NOMO-1 (cell line): Measurements from ENCODE around the gene MAGI2.

ENCODE experiments used
- DNase-seq, 2 experiments: peaks; one replicate each; lab custom pipeline; 2025; ENCODE audit not compliant: unreplicated experiment in 2 of 2; lab: John Stamatoyannopoulos, UW

The MAGI2 gene

GRCh38 chr7:79180533-79180932, 272.9 kb downstream of the MAGI2 start:
- DNase-seq: no peak

DNA sequence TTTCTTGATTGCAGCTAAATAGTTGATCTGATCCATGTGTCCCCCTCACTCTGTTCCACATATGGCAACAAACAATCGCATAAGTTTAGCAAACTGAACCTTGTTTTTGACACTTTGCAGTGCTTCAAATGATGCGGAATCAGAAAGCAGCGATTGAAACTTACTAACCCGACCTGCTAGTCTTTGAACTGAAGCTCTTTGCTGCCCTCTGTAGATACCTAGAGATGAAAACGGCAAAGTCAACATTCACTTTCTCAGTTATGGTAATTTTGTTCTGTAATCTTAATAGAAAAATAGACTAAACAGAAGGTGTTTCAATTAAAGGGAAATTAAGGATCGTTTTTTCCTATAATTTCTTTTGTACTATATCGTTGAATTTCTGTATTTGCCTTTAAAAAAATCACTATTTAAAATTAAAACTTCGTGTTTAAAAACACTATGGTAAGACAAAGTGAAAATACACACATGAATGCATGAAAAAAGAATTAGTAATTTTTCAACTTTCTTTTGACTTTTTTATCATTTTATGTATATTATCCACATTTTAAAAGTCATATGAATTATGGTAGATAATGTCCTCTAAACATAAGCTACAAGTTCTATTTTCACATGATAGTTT, 276.5 kb downstream of the MAGI2 start:
- peak; percentile 42 to 80 for DNase-seq

DNA sequence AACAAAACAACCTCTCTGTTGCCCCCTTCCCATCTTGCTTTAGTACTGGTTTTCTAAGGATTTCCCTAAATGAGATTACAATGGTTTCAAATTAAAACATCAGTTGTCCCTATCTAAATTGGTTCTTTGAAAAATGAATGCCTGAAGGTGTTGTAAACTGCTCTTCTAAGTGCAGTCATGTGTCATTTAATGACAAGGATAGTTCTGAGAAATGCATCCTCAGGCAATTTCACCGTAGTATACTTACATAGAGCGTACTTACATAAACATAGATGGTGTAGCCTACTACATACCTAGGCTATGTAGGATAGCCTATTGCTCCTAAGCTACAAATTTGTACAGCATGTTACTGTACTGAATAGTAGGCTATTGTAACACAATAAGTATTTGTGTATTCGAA, 278.1 kb downstream of the MAGI2 start:
- no peak for DNase-seq

DNA sequence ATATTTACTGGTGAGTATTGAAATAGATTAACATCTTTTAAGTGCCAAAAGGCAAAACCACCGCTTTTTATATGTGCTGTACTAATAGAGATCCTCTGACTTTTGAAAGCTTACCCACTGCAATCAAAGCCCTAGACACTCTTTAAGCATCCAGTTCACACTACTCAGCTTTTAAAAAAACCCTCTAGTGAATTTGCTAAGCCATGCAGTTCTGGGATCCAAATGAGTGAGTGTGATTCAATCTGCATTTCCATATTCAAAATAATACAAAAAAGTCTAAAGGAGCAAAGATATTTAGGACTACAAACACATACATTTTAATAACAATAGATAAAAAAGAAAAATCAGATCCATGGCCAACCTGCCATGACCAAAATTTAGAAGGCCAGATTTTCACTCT, 288.2 kb downstream of the MAGI2 start:
- DNase-seq: no peak

- no peak for DNase-seq
These were observed 294.3 kb downstream of the MAGI2 start for GRCh38 chr7:79159040-79159664.

- DNase-seq: no peak
These were observed 296.2 kb downstream of the MAGI2 start for GRCh38 chr7:79157281-79157680.

DNA sequence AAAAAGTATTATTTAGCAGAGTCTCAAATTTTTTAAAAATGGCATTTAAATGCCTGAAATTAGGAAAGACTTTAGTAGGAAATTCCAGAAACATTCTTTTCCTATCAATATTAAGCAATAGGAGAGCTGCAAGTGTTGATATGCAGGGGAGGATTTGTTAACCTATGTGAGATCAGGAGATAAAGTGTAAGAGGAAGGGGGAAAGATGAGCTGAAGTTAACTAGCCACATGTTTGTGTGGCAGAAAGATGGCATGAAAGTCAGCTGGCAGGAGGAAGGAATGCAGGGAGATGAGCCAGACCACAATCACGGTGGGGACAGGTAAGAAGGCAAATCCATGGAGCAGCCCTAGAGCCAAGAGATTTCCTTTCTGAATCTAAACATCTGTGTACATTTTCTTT, 303.6 kb downstream of the MAGI2 start:
- DNase-seq: no peak

DNA sequence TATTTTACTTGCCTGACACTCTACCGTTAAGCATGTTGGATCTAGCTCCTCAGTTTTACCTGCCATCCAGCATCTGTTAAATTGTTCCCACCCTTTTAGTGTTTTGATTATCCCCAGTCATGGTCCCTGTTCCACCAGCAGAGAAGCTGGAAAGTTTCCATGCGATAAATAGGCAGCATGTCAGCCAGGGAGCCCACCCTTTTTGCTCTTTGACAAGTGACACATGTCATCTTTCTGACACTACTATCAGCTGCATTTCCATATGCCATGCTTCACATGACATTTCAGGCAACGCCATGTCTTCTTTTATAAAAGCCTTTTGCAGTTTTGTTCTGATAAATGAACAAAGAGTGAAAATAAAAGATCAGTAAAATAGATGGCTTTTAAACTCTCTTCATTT, 310.8 kb downstream of the MAGI2 start:
- DNase-seq: no peak

GRCh38 chr7:79141252-79141651, 312.2 kb downstream of the MAGI2 start:
- DNase-seq: no peak

DNA sequence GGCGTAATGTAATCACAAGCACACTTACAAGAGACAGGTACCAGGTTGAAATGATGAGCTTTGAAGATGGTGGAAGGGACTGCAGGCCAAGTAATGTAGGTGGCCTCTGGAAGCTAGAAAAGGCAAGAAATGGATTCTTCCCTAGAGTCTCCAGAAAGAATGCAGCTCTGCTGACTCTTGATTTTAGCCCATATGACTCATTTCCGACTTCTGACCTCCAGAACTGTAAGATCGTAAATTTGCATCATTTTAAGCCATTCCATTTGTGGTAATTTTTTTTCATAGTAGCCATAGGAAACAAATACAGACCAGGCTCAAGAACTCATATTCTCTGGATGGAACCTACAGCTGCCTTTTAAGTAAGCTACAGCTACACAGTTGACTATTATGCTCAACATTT, 315.5 kb downstream of the MAGI2 start:
- DNase-seq: peak; percentile 35 to 64

GRCh38 chr7:79132844-79133451, 320.5 kb downstream of the MAGI2 start:
- DNase-seq: no peak

DNA sequence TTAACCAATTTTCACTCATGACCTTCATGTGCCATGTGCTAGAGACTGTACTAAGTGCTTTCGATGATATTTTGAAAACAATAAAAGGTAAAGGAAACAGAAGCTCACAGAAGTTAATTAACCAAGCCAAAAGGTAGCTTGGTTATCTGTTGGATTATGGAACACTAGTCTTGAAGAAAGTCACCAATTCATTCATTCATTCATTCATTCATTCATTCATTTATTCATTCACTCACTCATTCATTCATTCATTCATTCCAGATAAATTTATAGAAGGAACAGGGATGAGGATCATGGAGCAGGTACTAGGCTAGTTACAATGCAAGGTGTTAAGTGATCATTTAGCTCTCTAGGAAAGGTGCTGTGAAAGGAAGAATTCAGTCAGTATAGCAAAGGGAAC, 322.8 kb downstream of the MAGI2 start:
- no peak for DNase-seq

- no peak for DNase-seq
These were observed 329.1 kb downstream of the MAGI2 start for GRCh38 chr7:79124331-79124730.

DNA sequence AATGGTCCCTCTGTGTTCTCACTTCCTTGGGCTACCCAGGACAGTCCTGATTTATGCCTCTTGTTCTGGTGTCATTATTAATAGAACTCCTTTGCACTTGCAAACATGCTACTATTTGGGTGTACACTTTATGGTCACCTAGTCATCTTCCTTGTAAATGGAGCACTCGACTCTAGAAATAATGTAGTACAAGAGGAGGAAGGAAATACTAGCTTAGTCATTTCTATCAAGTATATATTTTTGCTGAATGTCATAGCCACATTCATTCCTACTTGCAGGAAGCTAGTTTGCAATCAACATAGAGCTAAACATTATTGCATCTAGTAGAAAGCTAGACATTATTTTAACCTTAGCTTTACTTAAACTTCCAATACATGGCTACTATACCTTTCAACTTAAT, 335.3 kb downstream of the MAGI2 start:
- peak in 1 of 2 experiments; percentile 70 for DNase-seq

DNA sequence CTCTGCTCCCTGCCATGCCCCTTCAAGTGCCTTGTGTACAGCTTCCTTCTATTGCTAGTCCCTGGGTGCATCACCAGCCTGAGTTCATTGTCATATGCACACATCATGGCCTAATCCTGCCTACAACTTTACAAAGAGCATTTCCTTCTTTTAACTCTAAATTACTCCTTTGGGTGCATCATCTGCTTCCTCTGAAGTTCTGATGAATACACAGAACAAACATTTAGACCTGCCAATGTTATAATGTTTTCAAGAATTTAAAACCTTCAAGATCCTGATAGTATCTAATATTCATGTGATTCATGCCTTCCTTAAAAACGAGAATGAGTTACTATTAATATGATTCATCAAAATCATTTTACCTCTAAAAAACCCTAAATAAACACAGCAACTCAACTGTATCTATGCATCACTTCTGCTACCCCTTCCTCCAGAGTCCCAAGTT, 357.1 kb downstream of the MAGI2 start:
- no peak for DNase-seq

DNA sequence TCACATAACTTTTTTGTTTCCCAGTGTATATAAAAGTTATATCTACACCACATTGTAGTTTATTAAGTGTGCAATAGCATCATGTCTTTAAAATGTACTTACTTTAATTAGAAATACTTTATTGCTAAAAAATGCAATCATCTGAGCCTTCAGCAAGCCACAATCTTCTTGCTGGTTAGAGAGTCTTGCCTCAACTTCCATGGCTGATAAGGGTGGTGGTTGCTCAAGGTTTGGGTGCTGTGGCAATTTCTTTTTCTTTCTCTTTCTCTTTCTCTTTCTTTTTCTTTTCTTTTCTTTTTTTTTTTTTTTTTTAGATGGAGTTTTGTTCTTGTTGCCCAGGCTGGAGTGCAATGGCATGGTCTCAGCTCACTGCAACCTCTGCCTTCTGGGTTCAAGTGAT, 360.0 kb downstream of the MAGI2 start:
- no peak for DNase-seq

DNA sequence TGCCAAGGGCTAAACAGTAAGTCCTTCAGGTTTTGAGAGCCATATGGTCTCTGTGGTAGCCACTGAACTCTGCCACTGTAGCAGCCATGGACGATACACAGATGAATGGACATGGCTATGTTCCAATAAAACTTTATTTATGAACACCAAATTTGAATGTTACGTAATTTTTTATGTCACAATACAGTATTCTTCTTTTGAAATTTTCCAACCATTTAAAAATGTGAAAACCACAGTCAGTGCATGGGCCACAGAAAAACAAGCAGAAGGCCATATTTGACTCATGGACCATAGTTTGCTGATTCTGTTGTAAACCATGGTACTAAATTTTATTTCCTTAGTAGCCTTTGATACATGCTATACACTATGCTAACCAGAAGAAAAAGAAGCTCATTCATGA, 361.8 kb downstream of the MAGI2 start:
- DNase-seq: peak in 1 of 2 experiments; percentile 51

GRCh38 chr7:79091011-79091410, 362.5 kb downstream of the MAGI2 start:
- DNase-seq: no peak

GRCh38 chr7:79090543-79090942, 362.9 kb downstream of the MAGI2 start:
- peak; percentile 61 to 96 for DNase-seq

- no peak for DNase-seq
These were observed 369.0 kb downstream of the MAGI2 start for GRCh38 chr7:79084423-79084822.

DNA sequence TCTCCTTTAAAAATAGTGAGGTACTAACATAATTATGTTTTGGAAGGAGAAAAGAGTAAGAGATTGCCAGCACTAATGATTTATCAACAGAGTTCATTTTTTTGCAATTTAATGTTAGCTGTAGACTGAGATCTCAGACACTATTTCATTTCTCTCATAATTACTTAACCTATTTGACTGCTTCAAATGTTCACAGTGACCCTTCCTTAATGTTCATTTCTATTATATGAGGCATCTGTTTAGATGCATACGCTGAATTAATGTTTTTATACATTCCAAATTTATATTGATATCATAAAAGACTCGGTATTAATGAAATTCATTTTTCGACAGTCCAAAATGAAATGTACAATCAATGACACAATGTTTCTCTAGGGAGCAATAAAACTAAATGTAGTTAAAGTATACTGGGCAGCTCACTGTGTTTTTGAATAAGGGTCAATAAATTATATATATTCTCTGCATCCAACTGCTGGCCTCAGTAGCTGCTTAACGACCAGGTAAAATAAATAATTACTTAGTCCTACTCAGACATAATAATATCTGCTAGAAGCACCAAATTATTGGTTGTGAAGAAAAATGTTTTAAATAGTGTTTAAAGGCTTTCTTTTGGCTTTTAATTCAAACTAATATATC, 373.4 kb downstream of the MAGI2 start:
- DNase-seq: no peak

DNA sequence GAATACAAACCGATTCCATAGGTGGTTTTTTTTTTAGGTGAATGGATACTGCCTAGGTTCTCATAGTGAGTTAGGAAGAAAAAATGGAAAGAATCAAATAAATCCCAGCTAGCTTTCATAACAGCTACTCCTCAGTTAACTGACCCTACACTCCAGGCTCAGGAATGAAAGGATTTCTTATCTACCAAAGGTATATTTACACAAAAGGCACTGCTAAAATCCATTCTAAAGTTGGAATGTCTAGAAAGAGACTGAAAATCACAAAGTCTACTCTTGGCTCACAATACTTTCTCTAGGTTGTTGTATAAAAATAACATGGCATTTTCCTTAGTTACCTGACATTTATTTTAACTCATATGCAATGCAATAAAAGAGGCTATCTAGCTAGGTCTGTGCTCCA, 375.2 kb downstream of the MAGI2 start:
- no peak for DNase-seq
